GM19395 (cell line): Measurements from ENCODE around the gene RYR1.
"Not testable (repeated sequence)": the region's sequence is repeated elsewhere in the genome, so short reads cannot be mapped to it uniquely, and the experiment has no call there.

Experiments
- ATAC-seq: cut with Tn5 transposase; IDR thresholded peaks from one replicate; pipeline ENCODE4 v1.9.1; 2021; ENCODE audit warnings: mild to moderate bottlenecking, moderate library complexity; ENCODE audit not compliant: unreplicated experiment

Gene RYR1

GRCh38 chr19:38399537-38399936 is 34.0 kb upstream of the RYR1 start:
- ATAC-seq = no peak

- no peak for ATAC-seq
These were observed 33.1 kb upstream of the RYR1 start for GRCh38 chr19:38400361-38400760.

GRCh38 chr19:38401148-38401547 is 32.3 kb upstream of the RYR1 start:
- ATAC-seq = no peak

DNA sequence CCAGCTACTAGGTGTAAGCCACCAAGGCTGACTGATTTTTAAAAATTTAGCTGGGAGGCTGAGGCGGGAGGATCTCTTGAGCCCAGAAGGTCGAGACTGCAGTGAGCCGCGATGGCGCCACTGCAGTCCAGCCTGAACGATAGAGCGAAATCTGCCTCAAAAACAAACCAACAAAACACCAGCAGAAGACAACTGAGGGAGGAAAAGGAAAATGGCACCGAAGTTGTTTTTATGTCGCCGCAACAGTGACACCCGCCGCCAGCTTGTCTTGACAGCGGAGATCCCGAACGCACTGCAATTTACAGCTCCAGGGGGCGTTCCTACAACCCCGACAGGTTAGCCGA is 30.9 kb upstream of the RYR1 start:
- ATAC-seq = peak; percentile 21

GRCh38 chr19:38402967-38403674 is 30.4 kb upstream of the RYR1 start, which contains the start of gene FAM98C:
FAM98C (plus strand) TSS chr19:38403093; CDS start chr19:38403154, 61 bp downstream.
- ATAC-seq = peak; percentile 87

DNA sequence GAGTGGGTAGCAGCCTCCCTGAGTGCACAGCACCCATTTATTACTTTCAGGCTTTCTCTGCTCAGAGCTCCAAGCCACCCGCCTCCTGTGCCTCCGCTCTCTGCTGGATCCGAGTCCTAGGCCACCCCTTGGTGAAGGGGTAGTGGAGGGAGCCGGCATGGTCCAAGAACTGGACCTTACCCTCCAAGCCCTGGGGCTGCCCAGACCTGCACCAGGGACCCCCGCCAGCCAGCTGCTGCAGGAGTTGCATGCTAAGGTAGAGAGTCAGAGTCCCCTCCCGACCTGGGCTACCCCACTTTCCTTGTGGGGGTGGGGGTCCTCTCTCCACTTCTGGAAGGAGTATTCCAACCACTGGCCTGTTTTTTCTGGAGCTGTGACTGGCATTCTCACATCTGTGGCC is 28.6 kb upstream of the RYR1 start:
- ATAC-seq = no peak

- ATAC-seq = no peak
These were observed 28.2 kb upstream of the RYR1 start for GRCh38 chr19:38405276-38405675.

DNA sequence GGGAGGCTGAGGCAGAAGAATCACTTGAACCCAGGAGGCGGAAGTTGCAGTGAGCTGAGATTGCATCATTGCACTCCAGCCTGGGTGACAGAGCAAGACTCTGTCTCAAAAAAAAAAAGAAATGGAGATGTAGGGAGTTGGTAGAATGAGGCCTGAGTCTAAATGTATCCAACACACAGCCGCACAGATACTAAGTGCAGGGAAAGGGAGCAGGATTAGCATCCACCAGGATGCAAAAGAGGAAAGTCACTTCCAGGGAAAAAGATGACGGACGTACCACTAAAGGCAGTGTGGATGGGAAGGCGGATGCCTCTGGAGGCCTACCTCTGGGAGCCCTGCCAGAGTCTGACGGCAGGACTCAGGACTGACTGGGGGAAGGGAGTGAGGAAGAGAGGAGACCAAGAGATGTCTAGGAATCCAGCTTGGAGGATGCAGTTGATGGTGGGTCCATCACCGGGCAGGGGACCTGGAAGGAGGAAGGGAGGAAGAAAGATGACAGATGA is 23.8 kb upstream of the RYR1 start:
- ATAC-seq = no peak

GRCh38 chr19:38410407-38410806 is 23.1 kb upstream of the RYR1 start:
- not testable (repeated sequence) for ATAC-seq

DNA sequence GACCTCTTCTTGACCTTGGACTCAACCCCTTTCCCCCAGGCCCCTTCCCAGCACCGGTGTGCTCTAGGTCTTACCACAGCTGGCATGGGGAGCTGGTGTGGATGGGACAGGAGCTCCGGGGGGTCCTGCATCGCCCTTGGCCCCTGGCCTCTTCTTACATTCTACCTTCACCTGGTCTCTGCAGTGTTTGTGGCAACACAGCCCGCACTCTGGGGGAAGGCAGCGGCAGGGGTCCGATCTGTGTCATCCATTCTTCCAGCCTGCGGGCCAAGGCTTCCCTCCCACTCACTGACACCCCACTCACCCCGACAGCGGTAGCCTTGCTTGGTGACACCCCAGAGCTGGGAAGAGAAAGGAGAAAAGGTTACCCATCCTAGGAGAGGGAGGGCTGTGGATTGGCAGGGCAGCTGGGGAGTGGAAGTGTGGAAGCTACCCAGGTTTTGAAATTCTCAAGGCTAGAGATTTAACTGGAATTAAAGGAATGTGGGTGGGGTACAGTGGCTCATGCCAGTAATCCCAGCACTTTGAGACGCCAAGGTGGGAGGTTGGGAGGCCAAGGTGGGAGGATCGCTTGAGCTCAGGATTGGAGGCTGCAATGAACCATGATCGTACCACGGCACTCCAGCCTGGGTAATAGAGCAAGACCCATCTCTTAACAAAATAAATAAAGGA is 22.3 kb upstream of the RYR1 start:
- no peak for ATAC-seq

GRCh38 chr19:38411898-38412297 is 21.6 kb upstream of the RYR1 start:
- ATAC-seq = not testable (repeated sequence)

DNA sequence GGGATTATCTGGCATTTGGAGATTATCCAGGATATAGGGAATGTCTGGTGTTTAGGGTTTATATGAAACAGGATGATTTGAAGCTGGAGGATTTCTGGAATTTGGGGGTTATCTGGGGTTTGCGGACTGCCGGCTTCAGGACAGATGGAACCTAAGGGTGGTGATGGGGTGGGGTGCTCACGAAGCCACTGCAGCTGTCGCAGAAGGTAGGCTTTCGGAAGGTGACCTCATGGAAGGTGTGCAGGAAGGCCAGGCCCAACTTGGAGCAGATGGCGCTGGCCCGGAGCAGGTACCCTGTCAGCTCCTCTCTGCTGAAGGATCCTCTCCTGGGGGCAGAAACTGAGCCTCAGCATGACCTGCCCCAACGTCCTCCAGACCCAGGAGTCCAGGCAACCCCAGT is 21.0 kb upstream of the RYR1 start:
- ATAC-seq = no peak

GRCh38 chr19:38412961-38413360 is 20.5 kb upstream of the RYR1 start:
- ATAC-seq = no peak

- ATAC-seq = no peak
These were observed 20.1 kb upstream of the RYR1 start for GRCh38 chr19:38413416-38413815.

- no peak for ATAC-seq
These were observed 16.3 kb upstream of the RYR1 start for GRCh38 chr19:38417146-38417543.

DNA sequence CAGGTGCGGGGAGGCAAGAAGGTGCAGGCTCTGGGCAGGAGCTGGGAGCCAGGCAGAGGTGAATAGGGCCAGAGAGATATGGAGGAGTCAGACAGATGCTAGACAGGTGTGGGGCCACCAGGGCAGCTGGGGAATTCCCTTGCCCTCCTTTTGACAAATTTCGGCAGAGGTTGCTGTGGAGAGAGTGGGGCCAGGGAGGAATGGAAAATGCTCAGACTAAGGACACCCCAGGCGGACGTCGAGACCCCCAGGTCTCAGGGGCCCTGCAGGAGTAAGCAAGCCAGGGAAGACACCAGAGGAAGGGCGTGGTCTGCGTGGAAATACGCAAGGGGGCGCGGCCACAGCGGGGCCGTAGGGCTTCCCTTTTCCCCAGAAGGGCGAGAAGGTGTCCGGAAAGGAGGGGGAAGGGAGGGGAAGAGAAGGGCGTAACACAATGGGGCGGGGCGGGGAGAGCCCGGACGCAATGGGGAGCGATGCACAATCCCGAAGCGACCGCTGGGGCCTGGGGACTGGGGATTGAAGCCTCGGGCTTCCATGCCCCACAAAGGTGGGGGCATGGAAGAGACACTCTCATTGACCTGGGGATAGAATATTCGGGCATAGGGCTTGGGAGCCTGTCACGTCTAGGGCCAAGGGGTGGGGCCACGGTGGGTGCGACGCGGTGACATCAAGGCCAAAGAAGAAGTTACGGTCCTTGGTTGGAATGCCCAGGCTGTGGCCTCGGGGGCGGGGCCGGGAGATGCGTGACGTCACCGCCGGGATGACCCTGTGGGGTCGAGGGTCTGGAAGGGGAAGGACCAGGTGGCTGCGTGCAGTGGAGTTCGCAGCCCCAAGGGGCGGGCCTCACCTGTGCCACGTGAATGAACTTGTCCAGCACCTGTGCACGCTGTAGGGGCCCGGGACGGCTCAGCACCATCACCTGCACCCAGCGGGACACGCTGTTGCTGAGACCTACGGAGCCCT is 15.7 kb upstream of the RYR1 start:
- ATAC-seq = no peak

DNA sequence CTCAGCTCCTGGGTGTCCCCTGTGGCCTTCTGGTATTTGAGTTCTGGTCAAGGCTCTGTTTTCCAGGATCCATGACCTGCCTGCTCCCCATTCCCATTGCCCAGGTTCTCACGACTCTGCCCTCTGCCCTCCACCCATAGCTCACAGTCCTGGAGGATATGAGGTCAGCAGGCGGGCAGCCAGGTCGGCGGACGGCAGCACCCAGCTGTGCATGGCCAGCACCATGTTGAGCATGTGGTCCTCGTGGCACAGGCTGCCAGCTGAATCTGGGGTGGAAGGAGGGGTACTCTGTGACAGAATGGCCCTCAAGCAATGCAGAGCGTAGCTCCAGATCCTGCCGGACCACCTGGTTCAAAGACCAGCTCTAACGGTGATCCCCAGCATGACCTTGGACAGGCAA is 12.6 kb upstream of the RYR1 start:
- ATAC-seq = no peak

DNA sequence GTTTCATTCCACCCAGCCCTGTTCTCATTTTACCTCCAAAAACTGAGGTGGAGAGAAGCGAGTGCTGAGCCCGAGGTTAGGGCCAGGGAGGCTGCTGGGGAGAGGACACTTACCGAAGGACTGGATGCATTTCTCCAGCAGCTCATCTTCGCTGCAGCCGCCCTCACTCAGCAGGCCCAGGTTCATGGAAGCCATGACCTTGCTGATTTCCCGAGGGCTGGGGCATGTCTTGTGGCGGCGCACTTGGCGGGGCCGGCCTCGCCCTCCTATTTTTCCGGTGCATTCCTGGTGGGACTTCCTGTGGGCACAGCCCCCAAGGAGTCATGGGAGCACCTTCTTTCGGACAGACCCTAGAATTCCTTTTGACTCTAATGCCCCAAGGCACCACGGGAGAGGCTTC is 11.6 kb upstream of the RYR1 start:
- no peak for ATAC-seq

GRCh38 chr19:38422438-38422837 is 11.1 kb upstream of the RYR1 start:
- no peak for ATAC-seq

DNA sequence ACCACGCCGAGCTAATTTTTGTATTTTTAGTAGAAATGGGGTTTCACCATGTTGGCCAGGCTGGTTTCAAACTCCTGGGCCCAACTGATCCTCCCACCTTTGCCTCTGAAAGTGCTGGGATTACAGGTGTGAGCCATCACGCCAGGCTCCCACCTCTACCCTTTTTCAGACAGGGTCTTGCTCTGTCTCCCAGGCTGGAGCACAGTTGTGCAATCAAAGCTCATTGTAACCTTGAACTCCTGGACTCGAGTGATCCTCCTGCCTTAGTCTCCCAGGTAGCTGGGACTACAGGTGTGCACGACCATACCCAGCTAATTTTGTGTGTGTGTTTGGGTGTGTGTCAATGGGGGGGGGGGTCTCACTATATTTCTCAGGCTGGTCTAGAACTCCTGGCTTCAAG is 9.2 kb upstream of the RYR1 start:
- no peak for ATAC-seq

DNA sequence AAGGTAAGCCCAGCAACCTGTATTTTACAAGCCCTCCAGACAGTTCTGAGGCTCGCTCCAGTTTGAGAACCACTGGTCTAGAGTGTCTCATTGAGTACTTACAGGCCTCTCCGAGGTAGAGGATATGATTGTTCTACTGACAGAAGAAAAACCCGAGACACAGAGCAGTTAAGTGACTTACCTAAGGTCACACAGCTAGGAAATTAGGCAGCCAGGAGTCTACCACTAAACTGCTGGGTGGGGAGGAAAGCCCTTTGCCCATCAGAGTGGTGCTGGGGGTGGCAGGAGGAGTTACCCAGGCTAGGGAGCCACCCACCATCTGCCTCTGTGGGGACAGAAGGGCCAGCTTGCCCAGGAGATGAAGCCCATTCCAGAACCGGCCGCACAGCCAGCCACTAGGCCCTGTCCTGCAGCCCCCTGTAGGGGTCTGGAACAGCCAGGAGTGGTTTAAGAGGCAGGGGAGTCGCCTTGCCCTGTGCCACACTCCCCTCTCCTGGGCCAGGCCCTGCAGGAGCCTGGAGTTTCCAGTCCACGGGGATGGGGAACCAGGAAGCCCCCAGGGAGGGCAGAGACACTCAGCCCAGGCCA is 8.2 kb upstream of the RYR1 start:
- no peak for ATAC-seq
